HepG2 (cell line): ENCODE data around the gene C11orf24. TPM values are rescaled to one million over a fixed set of nuclear protein-coding genes. Genes with fewer than 3 reads are reported as not detected.

Experiments
- ATAC-seq: fragments of 200-7000 bp; cut with Tn5 transposase; 3 replicates; pipeline ENCODE4 v1.9.1; 2020; ENCODE audit warnings: mild to moderate bottlenecking, moderate library complexity
- BruUV-seq: library from RNA; stranded (reverse); fragments of 400-500 nt; replicated peaks from 2 replicates; lab custom pipeline; 2021; lab: Mats Ljungman, UMichigan
- CTCF ChIA-PET: fragments of 300-600 bp; formaldehyde crosslinking; extraction: SDS; loops from one replicate; lab custom pipeline; 2021; ENCODE audit warnings: low total read pairs, inconsistent platforms, low intra/inter-chr PET ratio; lab: Yijun Ruan, JAX
- POLR2A ChIA-PET: fragments of 350-600 bp; sonication (Branson Sonifier 250); formaldehyde crosslinking; loops from one replicate; lab custom pipeline; 2020; ENCODE audit warnings: antibody characterized with exemption, inconsistent platforms; lab: Yijun Ruan, JAX
- DNase-seq: peaks from one replicate; pipeline ENCODE4 v3.0.0-alpha.2; 2015; ENCODE audit warnings: low spot score
- FAIRE-seq: peaks from 3 replicates; lab custom pipeline; 2011; peaks lifted over from hg19 to GRCh38; lab: Jason Lieb, UNC
- H2AFZ ChIP-seq: one replicate; pipeline ENCODE4 v1.6.1; 2011; ENCODE audit warnings: low read length, inconsistent platforms
- H3K27ac ChIP-seq: fragments of 300-600 bp; 3 replicates; pipeline ENCODE4 v1.8.0; 2011; ENCODE audit warnings: mixed run types, mild to moderate bottlenecking, mixed read lengths, low read length, inconsistent platforms; ENCODE audit not compliant: insufficient read depth; ENCODE audit errors: extremely low read length
- H3K27me3 ChIP-seq, 2 experiments: fragments of 200-600 bp in 1 of 2; 2 replicates in 1 of 2; 3 replicates in 1 of 2; pipeline versions ENCODE4 v1.6.0 to v1.8.0; 2011; ENCODE audit warnings: low read length in 2 of 2, mild to moderate bottlenecking in 2 of 2, moderate library complexity in 2 of 2, inconsistent platforms in 1 of 2; ENCODE audit not compliant: insufficient read depth in 2 of 2, control insufficient read depth in 1 of 2
- H3K36me3 ChIP-seq, 2 experiments: fragments of 200-600 bp in 1 of 2; replicated peaks in 1 of 2; 2 replicates in 1 of 2; 3 replicates in 1 of 2; pipeline versions ENCODE4 v1.5.1 to v1.8.0; 2011; ENCODE audit warnings: low read length in 2 of 2, inconsistent platforms in 1 of 2; ENCODE audit not compliant: insufficient read depth in 2 of 2, control insufficient read depth in 1 of 2
- H3K4me1 ChIP-seq: 2 replicates; pipeline ENCODE4 v1.5.1; 2012; ENCODE audit warnings: low read length, inconsistent platforms; ENCODE audit not compliant: insufficient read depth
- H3K4me2 ChIP-seq: 2 replicates; pipeline ENCODE4 v1.6.0; 2011; ENCODE audit warnings: low read depth, low read length, inconsistent platforms
- H3K4me3 ChIP-seq, 3 experiments: fragments of 200-600 bp in 1 of 3; sonication (generic), shearing (Covaris generic) in 1 of 3; replicated peaks in 1 of 3; 2 replicates each; pipeline ENCODE4 v1.5.1; 2011 to 2016; ENCODE audit warnings: low read length in 3 of 3, inconsistent platforms in 2 of 3, low read depth in 2 of 3, mild to moderate bottlenecking in 2 of 3, control low read depth in 1 of 3, mixed read lengths in 1 of 3; ENCODE audit not compliant: insufficient read depth in 1 of 3
- H3K79me2 ChIP-seq: one replicate; pipeline ENCODE4 v1.6.1; 2011; ENCODE audit warnings: low read length, inconsistent platforms; ENCODE audit not compliant: insufficient read depth
- H3K9ac ChIP-seq: 2 replicates; pipeline ENCODE4 v1.6.0; 2011; ENCODE audit warnings: mild to moderate bottlenecking, low read depth, low read length, inconsistent platforms; ENCODE audit not compliant: insufficient read depth
- H3K9me3 ChIP-seq: 2 replicates; pipeline ENCODE4 v1.5.1; 2012; ENCODE audit warnings: mild to moderate bottlenecking, low read length
- H4K20me1 ChIP-seq: 2 replicates; pipeline ENCODE4 v1.6.0; 2011; ENCODE audit warnings: inconsistent platforms, mild to moderate bottlenecking, low read length, moderate library complexity; ENCODE audit not compliant: insufficient read depth
- BCLAF1 ChIP-seq: fragments of 450-650 bp; IDR thresholded peaks from 2 replicates; pipeline ENCODE4 v1.6.1; 2017; ENCODE audit warnings: mild to moderate bottlenecking
- E2F2 ChIP-seq: sonication (generic); formaldehyde crosslinking; IDR thresholded peaks from 2 replicates; pipeline ENCODE4 v1.4.0; 2020; ENCODE audit warnings: missing genetic modification reagents, borderline replicate concordance
- FOSL2 ChIP-seq: sonication (generic); formaldehyde crosslinking; IDR thresholded peaks from 2 replicates; pipeline ENCODE4 v1.4.0; 2020; ENCODE audit warnings: missing genetic modification reagents
- GZF1 ChIP-seq: sonication (generic); formaldehyde crosslinking; IDR thresholded peaks from 2 replicates; pipeline ENCODE4 v1.5.1; 2020; ENCODE audit warnings: mild to moderate bottlenecking, missing genetic modification reagents
- MXD4 ChIP-seq: IDR thresholded peaks from 2 replicates; pipeline ENCODE4 v1.6.1; 2016; ENCODE audit warnings: mild to moderate bottlenecking, missing biosample characterization, missing genetic modification reagents
- RFXANK ChIP-seq: IDR thresholded peaks from 2 replicates; pipeline ENCODE4 v1.6.1; 2016
- SOX13 ChIP-seq, 3 experiments: fragments of 450-650 bp in 1 of 3; sonication (generic) in 1 of 3; formaldehyde crosslinking in 1 of 3; IDR thresholded peaks in 2 of 3; conservative IDR thresholded peaks in 1 of 3; 2 replicates each; pipeline versions ENCODE4 v1.5.0 to v1.6.1; 2016 to 2020; ENCODE audit warnings: antibody characterized with exemption in 1 of 3, mild to moderate bottlenecking in 1 of 3, missing compliant biosample characterization in 1 of 3, missing genetic modification reagents in 1 of 3, moderate library complexity in 1 of 3
- ZMYM2 ChIP-seq: sonication (generic); formaldehyde crosslinking; IDR thresholded peaks from 2 replicates; pipeline ENCODE4 v1.8.0; 2022; ENCODE audit warnings: mild to moderate bottlenecking, missing genetic modification reagents
- ZMYM3 ChIP-seq: sonication (generic); formaldehyde crosslinking; IDR thresholded peaks from 2 replicates; pipeline ENCODE4 v1.5.1; 2020; ENCODE audit warnings: mild to moderate bottlenecking, missing genetic modification reagents
- ZNF12 ChIP-seq: sonication (generic); formaldehyde crosslinking; IDR thresholded peaks from 2 replicates; pipeline ENCODE4 v1.5.0; 2020; ENCODE audit warnings: missing genetic modification reagents
- ZNF264 ChIP-seq: sonication (generic); formaldehyde crosslinking; IDR thresholded peaks from 2 replicates; pipeline ENCODE4 v1.4.0; 2020; ENCODE audit warnings: missing genetic modification reagents
- ZNF280D ChIP-seq: sonication (generic); formaldehyde crosslinking; IDR thresholded peaks from 2 replicates; pipeline ENCODE4 v1.5.1; 2020; ENCODE audit warnings: mild to moderate bottlenecking, missing genetic modification reagents
- ZNF383 ChIP-seq: sonication (generic); formaldehyde crosslinking; IDR thresholded peaks from 2 replicates; pipeline ENCODE4 v1.4.0; 2020; ENCODE audit warnings: missing genetic modification reagents, mild to moderate bottlenecking, borderline replicate concordance
- ZNF430 ChIP-seq: sonication (generic); formaldehyde crosslinking; IDR thresholded peaks from 2 replicates; pipeline ENCODE4 v1.9.0; 2021; ENCODE audit warnings: mild to moderate bottlenecking, missing genetic modification reagents
- ZNF766 ChIP-seq: sonication (generic); formaldehyde crosslinking; IDR thresholded peaks from 2 replicates; pipeline ENCODE4 v1.5.0; 2020; ENCODE audit warnings: missing genetic modification reagents, borderline replicate concordance
- ZNF790 ChIP-seq: sonication (generic); formaldehyde crosslinking; IDR thresholded peaks from 2 replicates; pipeline ENCODE4 v1.8.0; 2022; ENCODE audit warnings: missing genetic modification reagents, mild to moderate bottlenecking, borderline replicate concordance
- WGBS: methylation state at CpG from one replicate; pipeline ENCODE4 v1.1.6; 2017; ENCODE audit warnings: low lambda C conversion rate; 5-methylcytosine and 5-hydroxymethylcytosine counted together
- in situ Hi-C: cut with HindIII; loops from 2 replicates; pipeline ENCODE4 v1.10.0; 2017; ENCODE audit warnings: low pct_unique_long_range_greater_than_20kb; ENCODE audit not compliant: extremely low pct_ligation_motif_present
- intact Hi-C: fragments of 100-400 bp; cut with micrococcal nuclease; formaldehyde crosslinking; loops from one replicate; pipeline ENCODE4 v1.10.0; 2022; ENCODE audit not compliant: unreplicated experiment
- polyA plus RNA-seq, 8 experiments: library from polyadenylated mRNA; depleted of rRNA in 3 of 8; stranded (reverse) in 7 of 8; unstranded in 1 of 8; fragments of >200 nt; fragmentation: Illumina TruSeq in 4 of 8; extraction: Trizol in 4 of 8; gene quantifications; 2 replicates each; pipeline versions ENCODE4 v1.2.1 to v1.2.3, GENCODE V29; 2011 to 2016; ENCODE audit warnings: low read depth in 4 of 8, missing spikeins in 1 of 8, mixed read lengths in 1 of 8; ENCODE audit not compliant: insufficient read depth in 1 of 8
- total RNA-seq, 5 experiments: library from RNA; depleted of rRNA; stranded (reverse); fragments of >200 nt; fragmentation: Illumina TruSeq; extraction: Trizol; gene quantifications; 2 replicates each; pipeline ENCODE4 v1.2.3, GENCODE V29; 2016; ENCODE audit warnings: low read depth in 1 of 5

The C11orf24 gene
- total and polyA plus RNA-seq, 2 of the 13 experiments (the other 11 are each of a cell fraction or from before 2014, with no cell fraction given), result 52.9 to 55.5 TPM

GRCh38 chr11:68271023-68271780, 571 bp downstream of the C11orf24 start:
- H3K9me3 ChIP-seq, result no peaks in the 10 kb centered on the region
- peak overlapping the region; percentile 97 to 99 (median 98) for H3K4me3 ChIP-seq
- no peaks in the 10 kb centered on the region; a peak in 1 of 5 replicates for H3K27me3 ChIP-seq
- BruUV-seq, result TSS peak; percentile 63
- H3K27ac ChIP-seq, result peak overlapping the region; percentile 92
- peaks cover 70% of the 10 kb centered on the region for H3K4me1 ChIP-seq
- peaks cover 3 to 31% of the 10 kb centered on the region in 2 experiments; a peak in 3 of 5 replicates for H3K36me3 ChIP-seq
- WGBS, result 2% methylated on average over 20 of the region's 23 CpGs
- H4K20me1 ChIP-seq, result peaks cover 5% of the 10 kb centered on the region; the same call in 1 of the 2 replicates
- peaks cover 41% of the 10 kb centered on the region for H3K79me2 ChIP-seq
- in situ Hi-C loops, result no loop called here
- H2AFZ ChIP-seq, result no peak overlapping the region
- peak overlapping the region; percentile 87 for H3K4me2 ChIP-seq
- ATAC-seq (peak; percentile 81), DNase-seq (peak; percentile 82), FAIRE-seq (peak; percentile 59)
- H3K9ac ChIP-seq, result peak overlapping the region; percentile 96
- ChIA-PET POLR2A (interaction anchor here (0.7 to 6.4 kb wide), 22 partner anchors 11 to 189 kb away, joined by 3 to 220 read pairs (median 5); partner anchors contain the start of gene PPP6R3), CTCF (interaction anchor here (1.2 to 2.6 kb wide), 2 partner anchors 14 to 26 kb away, joined by 3 to 22 read pairs; no protein-coding TSS in a partner anchor)
- intact Hi-C loops, result loop anchor here (1.0 kb wide), 1 partner anchor 27 kb away; no protein-coding TSS in a partner anchor
- TF ChIP-seq ZNF790, result no peak
- TF ChIP-seq ZNF264 (CRISPR knock-in tag), result no peak
- TF ChIP-seq ZNF383, result no peak
- no peak for TF ChIP-seq RFXANK (CRISPR knock-in tag)
- TF ChIP-seq E2F2 (CRISPR knock-in tag), result no peak
- TF ChIP-seq ZMYM3 (CRISPR knock-in tag), result no peak
- TF ChIP-seq ZNF430 (CRISPR knock-in tag), result no peak
- no peak for TF ChIP-seq ZNF12 (CRISPR knock-in tag)
- no peak for TF ChIP-seq ZNF766
- TF ChIP-seq GZF1 (CRISPR knock-in tag), result no peak
- no peak for TF ChIP-seq ZNF280D (CRISPR knock-in tag)
- peak; percentile 57; the same call in 1 of the 2 replicates for TF ChIP-seq MXD4 (CRISPR knock-in tag)
- TF ChIP-seq SOX13 (IDR thresholded peaks at IDR 0.05), result no peak
- no peak for TF ChIP-seq SOX13 (CRISPR knock-in tag; conservative IDR thresholded peaks at IDR 0.05 in 1 of 2, IDR thresholded peaks at IDR 0.05 in 1 of 2)
- peak; percentile 6; the same call in 1 of the 2 replicates for TF ChIP-seq ZMYM2 (CRISPR knock-in tag)
- 0 out of 2 replicates have a peak, but pooled peaks have one; percentile 18 for TF ChIP-seq FOSL2 (CRISPR knock-in tag)
- no peak for TF ChIP-seq BCLAF1
